Measurements from ENCODE around the gene KIAA0319L.

DNA sequence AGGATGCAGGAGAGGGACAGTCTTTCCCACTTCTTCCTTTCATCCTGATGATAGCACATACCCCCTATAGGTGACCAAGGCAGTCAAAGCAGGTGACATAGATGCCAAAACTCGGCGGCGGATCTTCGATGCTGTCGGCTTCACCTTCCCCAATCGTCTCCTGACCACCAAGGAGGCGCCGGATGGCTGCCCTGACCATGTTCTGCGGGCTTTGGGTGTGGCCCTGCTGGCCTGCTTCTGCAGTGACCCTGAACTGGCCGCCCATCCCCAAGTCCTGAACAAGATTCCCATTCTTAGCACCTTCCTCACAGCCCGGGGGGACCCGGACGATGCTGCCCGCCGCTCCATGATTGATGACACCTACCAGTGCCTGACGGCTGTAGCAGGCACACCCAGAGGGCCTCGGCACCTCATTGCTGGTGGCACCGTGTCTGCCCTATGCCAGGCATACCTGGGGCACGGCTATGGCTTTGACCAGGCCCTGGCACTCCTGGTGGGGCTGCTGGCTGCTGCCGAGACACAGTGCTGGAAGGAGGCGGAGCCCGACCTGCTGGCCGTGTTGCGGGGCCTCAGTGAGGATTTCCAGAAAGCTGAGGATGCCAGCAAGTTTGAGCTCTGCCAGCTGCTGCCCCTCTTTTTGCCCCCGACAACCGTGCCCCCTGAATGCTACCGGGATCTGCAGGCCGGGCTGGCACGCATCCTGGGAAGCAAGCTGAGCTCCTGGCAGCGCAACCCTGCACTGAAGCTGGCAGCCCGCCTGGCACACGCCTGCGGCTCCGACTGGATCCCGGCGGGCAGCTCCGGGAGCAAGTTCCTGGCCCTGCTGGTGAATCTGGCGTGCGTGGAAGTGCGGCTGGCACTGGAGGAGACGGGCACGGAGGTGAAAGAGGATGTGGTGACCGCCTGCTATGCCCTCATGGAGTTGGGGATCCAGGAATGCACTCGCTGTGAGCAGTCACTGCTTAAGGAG, 3.3 kb upstream of the KIAA0319L start:
- TF ChIP-seq EZH2phosphoT487 (IDR thresholded peaks at IDR 0.05; ENCODE audit: insufficient read depth, low read depth) (no peak), EZH2 (IDR thresholded peaks at IDR 0.05; ENCODE audit: insufficient read depth, poor library complexity, severe bottlenecking) (no peak)
